ENCODE measurements around the gene TLE1.

The TLE1 gene

DNA sequence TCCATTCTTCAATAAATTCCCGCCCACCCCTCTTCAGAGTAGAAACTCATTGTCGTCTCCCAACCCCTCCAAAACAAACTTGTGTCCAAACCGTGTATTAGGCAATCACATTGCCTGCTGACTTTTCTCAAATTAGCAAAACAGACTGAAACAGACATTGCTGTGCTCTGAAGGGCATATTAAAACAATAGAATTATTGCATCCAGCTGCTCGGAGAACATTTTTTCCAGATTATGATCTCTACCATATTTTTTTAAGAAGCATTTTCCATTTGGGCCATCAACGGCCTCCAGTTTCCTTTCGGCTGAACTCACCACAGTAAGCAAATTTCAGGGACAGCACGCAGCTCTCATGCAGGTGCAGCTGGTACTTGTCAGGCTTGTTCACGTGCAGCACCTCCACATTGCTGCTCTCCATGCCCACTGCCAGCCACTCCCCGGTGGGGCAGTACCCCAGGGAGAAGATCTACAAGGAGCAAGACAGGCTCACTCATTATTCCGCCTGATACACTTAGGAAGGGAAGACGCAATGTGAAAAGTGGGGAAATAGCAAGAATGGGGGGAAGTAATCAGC lies 104.1 kb downstream of the TLE1 start:
- H3K4me3 ChIP-seq (ENCODE audit: low read depth, low read length): no peak overlapping the region
- no peak for DNase-seq (ENCODE audit: low read depth)
- TF ChIP-seq, protein P1, sequence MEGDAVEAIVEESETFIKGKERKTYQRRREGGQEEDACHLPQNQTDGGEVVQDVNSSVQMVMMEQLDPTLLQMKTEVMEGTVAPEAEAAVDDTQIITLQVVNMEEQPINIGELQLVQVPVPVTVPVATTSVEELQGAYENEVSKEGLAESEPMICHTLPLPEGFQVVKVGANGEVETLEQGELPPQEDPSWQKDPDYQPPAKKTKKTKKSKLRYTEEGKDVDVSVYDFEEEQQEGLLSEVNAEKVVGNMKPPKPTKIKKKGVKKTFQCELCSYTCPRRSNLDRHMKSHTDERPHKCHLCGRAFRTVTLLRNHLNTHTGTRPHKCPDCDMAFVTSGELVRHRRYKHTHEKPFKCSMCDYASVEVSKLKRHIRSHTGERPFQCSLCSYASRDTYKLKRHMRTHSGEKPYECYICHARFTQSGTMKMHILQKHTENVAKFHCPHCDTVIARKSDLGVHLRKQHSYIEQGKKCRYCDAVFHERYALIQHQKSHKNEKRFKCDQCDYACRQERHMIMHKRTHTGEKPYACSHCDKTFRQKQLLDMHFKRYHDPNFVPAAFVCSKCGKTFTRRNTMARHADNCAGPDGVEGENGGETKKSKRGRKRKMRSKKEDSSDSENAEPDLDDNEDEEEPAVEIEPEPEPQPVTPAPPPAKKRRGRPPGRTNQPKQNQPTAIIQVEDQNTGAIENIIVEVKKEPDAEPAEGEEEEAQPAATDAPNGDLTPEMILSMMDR (IDR thresholded peaks at IDR 0.05; ENCODE audit: insufficient read depth, low read depth, low read length, missing control alignments): no peak

DNA sequence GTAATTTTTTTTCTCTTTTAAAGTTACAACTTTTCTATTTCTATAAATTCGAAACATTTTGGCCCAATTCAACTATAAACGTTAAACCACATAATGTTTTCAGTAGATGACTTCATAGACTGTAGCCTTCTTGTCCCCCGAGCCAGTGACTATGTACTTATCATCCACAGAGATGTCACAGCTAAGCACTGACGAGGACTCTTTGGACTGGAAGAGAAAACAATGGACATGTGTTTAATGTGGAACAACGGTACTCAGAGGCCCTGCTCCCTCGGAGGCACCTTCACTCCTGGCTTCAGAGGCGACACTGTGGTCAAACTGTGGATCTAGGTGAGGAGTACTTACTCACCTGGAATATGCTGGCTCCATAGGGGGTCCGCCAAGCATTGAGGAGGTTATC lies 105.2 kb downstream of the TLE1 start:
- H3K4me3 ChIP-seq (ENCODE audit: low read depth, low read length): no peak overlapping the region
- DNase-seq (ENCODE audit: low read depth): no peak
- TF ChIP-seq, protein P1 (IDR thresholded peaks at IDR 0.05; ENCODE audit: insufficient read depth, low read depth, low read length, missing control alignments): no peak

DNA sequence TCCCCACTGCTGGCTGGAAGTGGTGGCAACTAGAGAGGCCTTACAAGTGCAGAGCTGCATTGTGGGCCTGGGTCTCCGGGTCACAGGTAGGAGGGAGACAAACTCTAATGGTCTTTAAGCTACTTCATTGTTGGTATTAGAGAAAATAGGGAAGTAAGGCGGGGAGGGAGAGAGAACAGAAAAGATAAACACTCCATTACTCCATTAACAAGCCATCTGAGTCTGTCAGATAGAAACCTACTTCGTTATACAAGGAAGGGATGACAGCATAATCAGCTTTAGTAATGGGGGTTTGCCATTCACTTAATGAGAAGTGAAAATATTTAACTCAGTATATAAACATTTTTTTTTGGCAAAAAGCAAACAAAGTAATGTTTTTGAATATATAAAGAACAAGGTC lies 107.4 kb downstream of the TLE1 start:
- TF ChIP-seq, protein P1 (IDR thresholded peaks at IDR 0.05; ENCODE audit: insufficient read depth, low read depth, low read length, missing control alignments): no peak
- no peak overlapping the region for H3K4me3 ChIP-seq (ENCODE audit: low read depth, low read length)
- DNase-seq (ENCODE audit: low read depth): no peak

DNA sequence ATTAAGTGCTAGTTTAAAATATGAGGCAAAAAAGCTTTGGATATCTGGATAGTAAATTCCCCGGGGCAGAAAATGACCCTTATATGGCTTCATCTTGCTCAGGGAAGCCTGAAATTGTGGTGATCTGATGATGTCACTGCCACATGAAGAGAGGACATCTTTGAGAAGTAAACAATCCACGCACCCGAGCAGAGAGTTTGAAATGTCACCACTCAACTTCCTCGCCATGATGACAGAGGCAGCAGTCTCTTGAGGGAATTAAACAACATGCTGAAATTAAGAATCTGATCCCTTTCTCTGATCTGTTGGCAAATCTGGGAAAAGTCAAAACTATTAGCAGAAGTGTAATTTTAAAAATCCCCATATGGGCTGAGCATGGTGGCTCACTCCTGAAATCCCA lies 110.0 kb downstream of the TLE1 start:
- no peak for DNase-seq (ENCODE audit: low read depth)
- TF ChIP-seq, protein P1 (IDR thresholded peaks at IDR 0.05; ENCODE audit: insufficient read depth, low read depth, low read length, missing control alignments): no peak
- no peak overlapping the region for H3K4me3 ChIP-seq (ENCODE audit: low read depth, low read length)

DNA sequence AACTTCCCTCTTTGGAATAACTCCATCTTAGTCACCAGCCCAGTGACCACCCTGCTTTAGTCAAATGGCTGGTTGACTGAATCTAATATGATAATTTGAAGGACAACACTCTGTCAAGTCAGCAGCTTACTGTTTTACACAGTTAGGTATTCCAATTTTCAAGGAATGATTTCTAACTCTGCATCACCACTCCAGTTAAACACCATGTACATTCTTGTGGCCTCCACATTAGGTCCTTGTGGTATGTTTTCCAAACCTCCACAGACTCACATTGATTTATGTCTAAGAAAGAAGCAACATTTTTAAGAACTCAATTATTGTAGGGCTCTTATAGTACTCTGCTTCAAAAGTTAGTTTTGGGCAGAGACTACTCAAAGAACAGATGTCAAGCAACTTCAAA lies 110.7 kb downstream of the TLE1 start:
- no peak overlapping the region for H3K4me3 ChIP-seq (ENCODE audit: low read depth, low read length)
- TF ChIP-seq, protein P1 (IDR thresholded peaks at IDR 0.05; ENCODE audit: insufficient read depth, low read depth, low read length, missing control alignments): no peak
- no peak for DNase-seq (ENCODE audit: low read depth)

DNA sequence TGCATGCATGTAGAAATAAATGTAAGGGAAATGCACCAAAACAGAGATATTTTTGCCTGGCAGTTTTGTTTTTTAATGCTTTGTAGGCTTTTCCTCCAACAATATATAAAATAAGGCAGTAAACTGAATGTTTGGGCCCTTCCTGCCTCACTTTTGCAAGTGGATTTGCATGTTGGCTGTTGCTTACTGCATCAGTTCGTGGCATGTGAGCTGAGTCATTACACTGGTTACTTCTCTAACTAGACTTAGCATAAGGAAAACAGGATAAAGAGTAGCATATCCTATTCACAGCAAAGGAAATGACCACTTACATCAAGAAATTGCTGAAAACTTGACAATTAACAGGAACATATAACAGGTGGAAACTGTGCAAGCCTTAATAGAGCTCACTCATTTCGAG lies 113.4 kb downstream of the TLE1 start:
- TF ChIP-seq, protein P1 (IDR thresholded peaks at IDR 0.05; ENCODE audit: insufficient read depth, low read depth, low read length, missing control alignments): no peak
- H3K4me3 ChIP-seq (ENCODE audit: low read depth, low read length): no peak overlapping the region
- DNase-seq (ENCODE audit: low read depth): no peak

DNA sequence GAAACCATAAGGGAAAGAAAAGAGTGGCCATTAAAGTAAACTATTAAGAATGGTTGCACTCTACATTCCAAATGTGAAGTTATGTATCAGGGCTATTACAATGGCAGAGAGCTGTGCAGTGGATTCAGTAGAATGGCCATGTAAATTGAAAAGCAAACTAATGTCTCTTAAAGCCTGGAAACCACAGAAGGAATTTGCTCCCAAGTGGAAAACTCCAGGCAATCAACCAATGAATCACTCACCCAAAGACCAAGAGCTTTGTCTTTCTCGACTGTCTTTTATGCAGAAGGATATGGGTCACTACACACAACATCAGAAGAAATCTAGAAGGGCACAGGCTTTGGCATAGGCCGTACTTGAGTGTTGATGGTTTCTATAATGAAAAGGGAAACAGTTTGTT lies 114.9 kb downstream of the TLE1 start:
- no peak overlapping the region for H3K4me3 ChIP-seq (ENCODE audit: low read depth, low read length)
- TF ChIP-seq, protein P1 (IDR thresholded peaks at IDR 0.05; ENCODE audit: insufficient read depth, low read depth, low read length, missing control alignments): no peak
- DNase-seq (ENCODE audit: low read depth): no peak

Data from GM12865 (cell line).